ENCODE measurements around the gene ZNF385B.

- TF ChIP-seq, protein P1, sequence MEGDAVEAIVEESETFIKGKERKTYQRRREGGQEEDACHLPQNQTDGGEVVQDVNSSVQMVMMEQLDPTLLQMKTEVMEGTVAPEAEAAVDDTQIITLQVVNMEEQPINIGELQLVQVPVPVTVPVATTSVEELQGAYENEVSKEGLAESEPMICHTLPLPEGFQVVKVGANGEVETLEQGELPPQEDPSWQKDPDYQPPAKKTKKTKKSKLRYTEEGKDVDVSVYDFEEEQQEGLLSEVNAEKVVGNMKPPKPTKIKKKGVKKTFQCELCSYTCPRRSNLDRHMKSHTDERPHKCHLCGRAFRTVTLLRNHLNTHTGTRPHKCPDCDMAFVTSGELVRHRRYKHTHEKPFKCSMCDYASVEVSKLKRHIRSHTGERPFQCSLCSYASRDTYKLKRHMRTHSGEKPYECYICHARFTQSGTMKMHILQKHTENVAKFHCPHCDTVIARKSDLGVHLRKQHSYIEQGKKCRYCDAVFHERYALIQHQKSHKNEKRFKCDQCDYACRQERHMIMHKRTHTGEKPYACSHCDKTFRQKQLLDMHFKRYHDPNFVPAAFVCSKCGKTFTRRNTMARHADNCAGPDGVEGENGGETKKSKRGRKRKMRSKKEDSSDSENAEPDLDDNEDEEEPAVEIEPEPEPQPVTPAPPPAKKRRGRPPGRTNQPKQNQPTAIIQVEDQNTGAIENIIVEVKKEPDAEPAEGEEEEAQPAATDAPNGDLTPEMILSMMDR (IDR thresholded peaks at IDR 0.05; ENCODE audit: low read length): no peak
- no peak for TF ChIP-seq EZH2 (IDR thresholded peaks at IDR 0.05; ENCODE audit: borderline replicate concordance, low read length)
Observed at GRCh38 chr2:179720173-179720772, 141.1 kb downstream of the ZNF385B start.

Measured in OCI-LY1 (cell line).